Measurements from ENCODE around the gene SMIM38. TPM values are rescaled to one million over a fixed set of nuclear protein-coding genes. Genes with fewer than 3 reads are reported as not detected.
A peak's percentile ranks its signal among the peaks of the same experiment; 100 is the strongest.

SMIM38 gene
- total and polyA plus RNA-seq, 11 donors = 0.08 to 0.35 (median 0.15) TPM; not detected in 1

DNA sequence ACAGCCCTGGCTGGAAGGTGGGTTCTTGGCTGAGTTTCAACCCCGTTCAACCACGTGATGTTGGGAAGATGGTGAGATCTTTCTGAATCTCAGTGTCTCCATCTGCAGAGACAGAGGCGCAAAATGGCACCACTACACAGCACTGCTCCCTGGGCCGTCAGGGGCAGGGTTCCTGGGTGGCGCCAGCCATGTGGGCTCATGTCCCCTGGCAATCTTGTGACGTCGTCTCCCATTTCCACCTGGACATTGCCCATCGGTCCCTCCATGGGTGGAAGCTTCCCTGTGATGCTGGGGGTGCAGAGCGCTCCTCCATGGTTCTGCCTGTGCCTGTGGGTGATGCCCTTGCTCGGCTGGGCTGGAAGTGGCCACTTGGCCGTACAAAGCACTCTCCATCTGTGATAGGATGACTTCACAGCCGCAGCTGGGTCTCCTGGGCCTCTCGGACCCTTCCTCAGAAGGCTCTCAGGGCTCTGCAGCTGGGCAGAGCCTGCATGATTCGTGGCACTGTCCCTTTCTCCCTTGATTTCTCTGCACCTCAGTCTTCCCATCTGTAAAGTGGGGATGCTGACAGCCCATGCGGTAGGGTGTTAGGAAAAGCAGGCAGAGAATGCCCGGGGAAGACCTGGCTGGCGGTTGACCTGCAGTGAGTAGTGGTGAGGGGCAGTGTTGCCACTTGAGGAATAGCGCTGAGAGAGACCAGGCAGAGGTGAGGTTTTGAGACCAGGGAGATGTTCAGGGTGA lies 35.2 kb downstream of the SMIM38 start:
- H3K36me3 ChIP-seq = no peaks in the 10 kb centered on the region
- WGBS, 4 donors = 94 to 96% (median 95%) methylated on average over 17 to 18 of the region's 18 CpGs

DNA sequence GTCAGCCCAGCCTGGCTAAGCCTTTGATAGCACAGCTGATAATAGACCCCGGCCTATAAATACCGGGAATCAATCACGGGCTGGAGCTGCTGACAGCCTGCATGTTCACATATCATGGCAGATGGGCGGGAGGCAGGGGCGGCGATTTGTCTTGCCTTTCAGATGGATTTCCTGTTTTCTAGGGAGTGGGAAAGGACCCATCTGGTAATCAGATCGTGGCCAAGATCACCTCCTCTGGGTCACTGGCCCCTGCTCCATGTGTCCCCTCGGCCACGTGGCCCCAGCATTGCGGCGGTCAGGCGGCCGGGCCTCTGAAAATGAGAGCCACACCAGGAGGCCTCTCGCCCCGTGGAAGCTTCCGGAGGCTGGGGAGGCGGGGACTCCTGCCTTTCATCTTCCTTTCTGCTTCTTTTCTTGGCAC lies 36.6 kb downstream of the SMIM38 start:
- Histone ChIP-seq H3K4me3 (no peak overlapping the region), H3K36me3 (no peaks in the 10 kb centered on the region), H3K27ac (no peak overlapping the region), H3K9me3 (peaks cover 0 to 12% (median 0%) of the 10 kb centered on the region in 12 donors), H3K27me3 (peaks cover 0 to 7% (median 0%) of the 10 kb centered on the region in 9 donors), H3K4me1 (peaks cover 0 to 3% (median 0%) of the 10 kb centered on the region in 12 donors)
- WGBS, 4 donors = 35 to 54% (median 43%) methylated on average over 17 of the region's 17 CpGs
- intact Hi-C loops (cut with DNase I) = no loop called here
- ATAC-seq (peak in 1 of 4 donors; percentile 55), DNase-seq (no peak)
- TF ChIP-seq POLR2A (IDR thresholded peaks at IDR 0.05) = no peak
- TF ChIP-seq, protein P1, sequence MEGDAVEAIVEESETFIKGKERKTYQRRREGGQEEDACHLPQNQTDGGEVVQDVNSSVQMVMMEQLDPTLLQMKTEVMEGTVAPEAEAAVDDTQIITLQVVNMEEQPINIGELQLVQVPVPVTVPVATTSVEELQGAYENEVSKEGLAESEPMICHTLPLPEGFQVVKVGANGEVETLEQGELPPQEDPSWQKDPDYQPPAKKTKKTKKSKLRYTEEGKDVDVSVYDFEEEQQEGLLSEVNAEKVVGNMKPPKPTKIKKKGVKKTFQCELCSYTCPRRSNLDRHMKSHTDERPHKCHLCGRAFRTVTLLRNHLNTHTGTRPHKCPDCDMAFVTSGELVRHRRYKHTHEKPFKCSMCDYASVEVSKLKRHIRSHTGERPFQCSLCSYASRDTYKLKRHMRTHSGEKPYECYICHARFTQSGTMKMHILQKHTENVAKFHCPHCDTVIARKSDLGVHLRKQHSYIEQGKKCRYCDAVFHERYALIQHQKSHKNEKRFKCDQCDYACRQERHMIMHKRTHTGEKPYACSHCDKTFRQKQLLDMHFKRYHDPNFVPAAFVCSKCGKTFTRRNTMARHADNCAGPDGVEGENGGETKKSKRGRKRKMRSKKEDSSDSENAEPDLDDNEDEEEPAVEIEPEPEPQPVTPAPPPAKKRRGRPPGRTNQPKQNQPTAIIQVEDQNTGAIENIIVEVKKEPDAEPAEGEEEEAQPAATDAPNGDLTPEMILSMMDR (IDR thresholded peaks at IDR 0.05) = no peak

More for the DNA sequence above, 35.2 kb downstream of the SMIM38 start:
- Histone ChIP-seq H3K4me3 (no peak overlapping the region), H3K9me3 (peaks cover 0 to 14% (median 0%) of the 10 kb centered on the region in 12 donors), H3K4me1 (peaks cover 0 to 3% (median 0%) of the 10 kb centered on the region in 12 donors), H3K27me3 (peaks cover 0 to 8% (median 0%) of the 10 kb centered on the region in 9 donors), H3K27ac (no peak overlapping the region)
- intact Hi-C loops (cut with DNase I) = no loop called here
- DNase-seq = no peak
- ATAC-seq = no peak
- TF ChIP-seq, protein P1 (IDR thresholded peaks at IDR 0.05) = no peak
- no peak for TF ChIP-seq POLR2A (IDR thresholded peaks at IDR 0.05)

DNA sequence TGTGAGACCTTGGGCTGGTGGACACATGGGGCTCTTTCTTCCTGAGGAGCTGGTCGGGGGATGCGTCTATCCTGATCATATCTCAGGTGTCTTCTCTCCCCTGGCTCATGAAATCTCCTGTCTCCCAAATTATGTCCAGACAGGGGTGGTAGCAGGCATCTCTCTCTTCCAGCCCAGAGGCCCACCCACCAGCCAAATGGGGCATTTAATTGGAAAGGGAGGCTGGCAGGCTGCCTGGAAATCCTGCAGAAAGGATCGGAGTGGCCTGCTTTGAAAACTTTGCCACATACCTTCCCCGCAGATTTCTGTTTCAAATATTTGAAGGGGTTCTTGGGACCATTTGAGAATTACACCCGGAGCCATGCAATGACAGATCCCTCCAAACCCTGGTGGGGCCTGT lies 37.4 kb downstream of the SMIM38 start:
- H3K4me3 ChIP-seq = no peak overlapping the region
- no peak for TF ChIP-seq POLR2A (IDR thresholded peaks at IDR 0.05)
- TF ChIP-seq, protein P1 (IDR thresholded peaks at IDR 0.05) = no peak
- H3K9me3 ChIP-seq = peaks cover 0 to 4% (median 0%) of the 10 kb centered on the region in 12 donors
- ATAC-seq (no peak), DNase-seq (no peak)
- H3K27ac ChIP-seq = no peak overlapping the region
- intact Hi-C loops (cut with DNase I) = no loop called here
- no peaks in the 10 kb centered on the region for H3K27me3 ChIP-seq
- peaks cover 0 to 3% (median 0%) of the 10 kb centered on the region in 12 donors for H3K4me1 ChIP-seq
- WGBS, 4 donors = 90 to 96% (median 92%) methylated on average over 5 of the region's 5 CpGs
- no peaks in the 10 kb centered on the region for H3K36me3 ChIP-seq

DNA sequence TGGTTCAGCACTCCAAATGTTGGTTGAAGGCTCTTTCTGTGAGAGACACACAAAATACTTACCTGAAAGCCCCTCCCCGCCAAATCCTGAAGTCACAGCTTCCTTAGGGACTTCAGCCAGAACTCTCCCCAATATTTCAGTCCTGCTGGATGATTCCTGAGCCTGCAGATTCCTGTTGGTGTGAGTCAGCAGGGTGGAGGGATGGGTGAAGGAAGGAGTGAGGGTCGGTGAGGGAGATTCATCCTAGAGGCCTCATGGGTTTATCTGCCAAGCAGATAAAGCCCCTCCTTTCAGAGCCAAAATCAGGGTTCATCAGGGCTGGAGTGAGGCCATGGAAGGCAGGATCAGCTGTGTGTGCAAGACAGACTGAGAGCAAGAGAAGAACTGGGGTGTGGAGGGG lies 37.9 kb downstream of the SMIM38 start:
- WGBS, 4 donors = 88 to 96% (median 92%) methylated on average over 2 of the region's 2 CpGs
- intact Hi-C loops (cut with DNase I) = no loop called here
- peaks cover 0 to 3% (median 0%) of the 10 kb centered on the region in 12 donors for H3K4me1 ChIP-seq
- no peaks in the 10 kb centered on the region for H3K36me3 ChIP-seq
- no peaks in the 10 kb centered on the region for H3K27me3 ChIP-seq
- no peak overlapping the region for H3K4me3 ChIP-seq
- no peaks in the 10 kb centered on the region for H3K9me3 ChIP-seq
- ATAC-seq = no peak
- no peak for DNase-seq
- no peak overlapping the region for H3K27ac ChIP-seq
- TF ChIP-seq, protein P1 (IDR thresholded peaks at IDR 0.05) = no peak
- TF ChIP-seq POLR2A (IDR thresholded peaks at IDR 0.05) = no peak
